Gastroesophageal sphincter (tissue), 3 donors: ENCODE data around the gene ASB1.

ENCODE experiments used
- CTCF ChIP-seq, 4 experiments: fragments of 200-600 bp in 2 of 4; fragments of 450-650 bp in 2 of 4; sonication (generic) in 1 of 4; IDR thresholded peaks; one replicate each; pipeline ENCODE4 v1.5.1; 2017 to 2019; ENCODE audit warnings: antibody characterized with exemption in 4 of 4, mild to moderate bottlenecking in 2 of 4, moderate library complexity in 2 of 4
- EP300 ChIP-seq: sonication (generic); formaldehyde crosslinking; IDR thresholded peaks from one replicate; pipeline ENCODE4 v1.6.1; 2017; ENCODE audit warnings: antibody characterized with exemption, mild to moderate bottlenecking
- POLR2A ChIP-seq, 2 donors: fragments of 450-650 bp; IDR thresholded peaks; one replicate each; pipeline ENCODE4 v1.6.1; 2017; ENCODE audit warnings: antibody characterized with exemption in 2 of 2, mild to moderate bottlenecking in 2 of 2, moderate library complexity in 1 of 2

- TF ChIP-seq CTCF (IDR thresholded peaks at IDR 0.05) (no peak), POLR2A (IDR thresholded peaks at IDR 0.05) (no peak), EP300 (no peak)
Measured at GRCh38 chr2:238433941-238434845, 7.5 kb downstream of the ASB1 start.
